Mesothelial cell of epicardium (in vitro differentiated cells): ENCODE measurements around the gene PAX8. TPM values are rescaled to one million over a fixed set of nuclear protein-coding genes. Genes with fewer than 3 reads are reported as not detected.

Experiments used
- DNase-seq, 2 experiments: peaks; one replicate each; pipeline ENCODE4 v3.0.0; 2021; ENCODE audit warnings: low spot score in 2 of 2; ENCODE audit not compliant: unreplicated experiment in 2 of 2
- H3K27ac Mint-ChIP-seq: 2 replicates; pipeline ENCODE4 v1.8.0; 2021; ENCODE audit warnings: mixed read lengths
- H3K27me3 Mint-ChIP-seq: 2 replicates; pipeline ENCODE4 v1.8.0; 2021; ENCODE audit warnings: low read depth, mixed read lengths
- H3K36me3 Mint-ChIP-seq: 2 replicates; pipeline ENCODE4 v1.8.0; 2021; ENCODE audit warnings: mixed read lengths
- H3K4me1 Mint-ChIP-seq: 2 replicates; pipeline ENCODE4 v1.8.0; 2021; ENCODE audit warnings: mixed read lengths
- H3K4me3 Mint-ChIP-seq: 2 replicates; pipeline ENCODE4 v1.8.0; 2021; ENCODE audit warnings: mild to moderate bottlenecking, moderate library complexity, mixed read lengths
- H3K9me3 Mint-ChIP-seq: 2 replicates; pipeline ENCODE4 v1.8.0; 2021; ENCODE audit warnings: mixed read lengths
- total RNA-seq: library from RNA; stranded (reverse); gene quantifications from 3 replicates; pipeline ENCODE4 v1.2.1, GENCODE V29; 2021
- TF ChIP-seq, protein P1 (sequence below): fragments of 200-600 bp; sonication (generic); IDR thresholded peaks from one replicate; pipeline ENCODE4 v1.5.0; 2021; ENCODE audit warnings: antibody characterized with exemption; ENCODE audit not compliant: unreplicated experiment

The PAX8 gene
- total RNA-seq, 1 donor from 2014 or later: 0.13 TPM

DNA sequence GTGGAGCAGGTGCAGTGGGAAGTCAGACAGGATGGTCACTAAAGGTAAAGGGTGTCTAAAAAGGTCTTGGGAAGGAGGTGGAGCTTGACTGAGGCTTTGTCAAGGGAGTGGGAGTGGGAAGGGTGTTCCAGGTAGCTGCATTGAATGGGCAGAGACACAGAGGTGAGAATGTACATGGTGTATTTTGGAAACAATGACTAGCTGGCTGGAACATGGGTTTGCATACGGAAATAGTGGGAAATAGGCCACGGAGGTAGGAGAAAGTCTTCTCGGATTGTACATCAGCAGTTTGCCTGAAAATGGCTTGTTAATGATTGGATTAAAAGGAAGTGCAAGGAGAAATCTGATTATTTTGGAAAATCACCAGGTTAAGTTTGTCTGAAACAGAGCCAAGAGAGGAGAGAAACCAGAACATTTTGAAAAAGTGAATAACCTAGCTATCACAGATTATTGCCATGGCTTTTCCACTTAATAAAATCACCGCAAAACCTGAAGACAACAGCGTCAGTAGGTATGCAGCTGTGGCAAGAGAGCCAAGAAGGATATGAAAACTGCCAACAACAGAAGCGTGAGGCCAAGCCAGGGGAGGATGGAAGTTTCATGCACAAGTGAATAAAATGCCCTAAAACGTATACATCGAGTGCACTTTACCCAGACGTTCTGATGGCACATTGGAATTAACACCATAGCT is 13.9 kb downstream of the PAX8 start:
- H3K4me1 Mint-ChIP-seq: no peaks in the 10 kb centered on the region
- no peak overlapping the region for H3K4me3 Mint-ChIP-seq
- TF ChIP-seq, protein P1, sequence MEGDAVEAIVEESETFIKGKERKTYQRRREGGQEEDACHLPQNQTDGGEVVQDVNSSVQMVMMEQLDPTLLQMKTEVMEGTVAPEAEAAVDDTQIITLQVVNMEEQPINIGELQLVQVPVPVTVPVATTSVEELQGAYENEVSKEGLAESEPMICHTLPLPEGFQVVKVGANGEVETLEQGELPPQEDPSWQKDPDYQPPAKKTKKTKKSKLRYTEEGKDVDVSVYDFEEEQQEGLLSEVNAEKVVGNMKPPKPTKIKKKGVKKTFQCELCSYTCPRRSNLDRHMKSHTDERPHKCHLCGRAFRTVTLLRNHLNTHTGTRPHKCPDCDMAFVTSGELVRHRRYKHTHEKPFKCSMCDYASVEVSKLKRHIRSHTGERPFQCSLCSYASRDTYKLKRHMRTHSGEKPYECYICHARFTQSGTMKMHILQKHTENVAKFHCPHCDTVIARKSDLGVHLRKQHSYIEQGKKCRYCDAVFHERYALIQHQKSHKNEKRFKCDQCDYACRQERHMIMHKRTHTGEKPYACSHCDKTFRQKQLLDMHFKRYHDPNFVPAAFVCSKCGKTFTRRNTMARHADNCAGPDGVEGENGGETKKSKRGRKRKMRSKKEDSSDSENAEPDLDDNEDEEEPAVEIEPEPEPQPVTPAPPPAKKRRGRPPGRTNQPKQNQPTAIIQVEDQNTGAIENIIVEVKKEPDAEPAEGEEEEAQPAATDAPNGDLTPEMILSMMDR: no peak
- H3K27ac Mint-ChIP-seq: no peak overlapping the region
- DNase-seq: no peak
- no peaks in the 10 kb centered on the region for H3K9me3 Mint-ChIP-seq
- H3K36me3 Mint-ChIP-seq: no peaks in the 10 kb centered on the region
- H3K27me3 Mint-ChIP-seq: peaks cover 99% of the 10 kb centered on the region

DNA sequence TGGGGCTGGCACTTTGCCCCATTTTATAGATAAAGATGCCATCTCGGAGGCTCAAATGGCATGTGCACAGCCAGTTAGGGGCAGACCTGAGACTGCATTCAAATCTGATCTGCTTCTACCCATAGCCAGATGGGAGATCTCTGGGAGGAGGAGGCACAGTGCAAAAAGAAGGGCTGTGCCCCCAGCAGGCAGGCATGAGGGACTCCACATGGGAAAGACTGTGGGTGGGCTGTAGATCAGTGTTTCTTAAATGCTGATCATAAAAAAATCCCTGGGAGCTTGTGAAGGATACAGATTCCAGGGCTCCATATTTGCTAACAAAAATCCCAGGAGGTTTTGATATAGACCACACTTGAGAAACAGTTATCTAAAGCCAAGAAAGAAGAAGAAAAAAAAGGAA is 15.2 kb downstream of the PAX8 start:
- H3K9me3 Mint-ChIP-seq: no peaks in the 10 kb centered on the region
- no peak for DNase-seq
- H3K27me3 Mint-ChIP-seq: peaks cover 96% of the 10 kb centered on the region
- no peak overlapping the region for H3K4me3 Mint-ChIP-seq
- H3K4me1 Mint-ChIP-seq: no peaks in the 10 kb centered on the region
- no peak overlapping the region for H3K27ac Mint-ChIP-seq
- H3K36me3 Mint-ChIP-seq: no peaks in the 10 kb centered on the region
- TF ChIP-seq, protein P1: no peak

DNA sequence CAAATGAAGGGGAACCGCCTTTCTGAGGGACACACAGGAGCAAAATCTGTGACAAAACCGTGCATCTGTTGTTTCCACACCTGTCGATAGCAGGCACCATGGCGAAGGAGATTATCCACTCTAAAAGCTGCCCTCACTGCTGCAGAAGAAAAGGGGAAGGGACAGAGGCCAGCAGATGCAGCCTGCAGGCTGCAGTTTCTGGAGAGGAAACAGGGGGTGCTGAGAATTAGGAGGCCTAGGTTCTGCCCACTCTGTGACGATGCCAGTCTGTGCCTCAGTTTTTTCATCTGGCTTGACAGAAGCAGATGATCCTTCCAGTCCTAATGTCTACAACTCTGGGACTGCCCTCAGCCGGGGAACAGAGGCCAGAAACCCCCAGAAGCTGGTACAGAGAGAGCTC is 17.7 kb downstream of the PAX8 start:
- TF ChIP-seq, protein P1: no peak
- H3K27ac Mint-ChIP-seq: no peak overlapping the region
- H3K4me3 Mint-ChIP-seq: no peak overlapping the region
- H3K9me3 Mint-ChIP-seq: no peaks in the 10 kb centered on the region
- H3K4me1 Mint-ChIP-seq: no peaks in the 10 kb centered on the region
- no peak for DNase-seq
- H3K27me3 Mint-ChIP-seq: peaks cover 94% of the 10 kb centered on the region
- no peaks in the 10 kb centered on the region for H3K36me3 Mint-ChIP-seq

DNA sequence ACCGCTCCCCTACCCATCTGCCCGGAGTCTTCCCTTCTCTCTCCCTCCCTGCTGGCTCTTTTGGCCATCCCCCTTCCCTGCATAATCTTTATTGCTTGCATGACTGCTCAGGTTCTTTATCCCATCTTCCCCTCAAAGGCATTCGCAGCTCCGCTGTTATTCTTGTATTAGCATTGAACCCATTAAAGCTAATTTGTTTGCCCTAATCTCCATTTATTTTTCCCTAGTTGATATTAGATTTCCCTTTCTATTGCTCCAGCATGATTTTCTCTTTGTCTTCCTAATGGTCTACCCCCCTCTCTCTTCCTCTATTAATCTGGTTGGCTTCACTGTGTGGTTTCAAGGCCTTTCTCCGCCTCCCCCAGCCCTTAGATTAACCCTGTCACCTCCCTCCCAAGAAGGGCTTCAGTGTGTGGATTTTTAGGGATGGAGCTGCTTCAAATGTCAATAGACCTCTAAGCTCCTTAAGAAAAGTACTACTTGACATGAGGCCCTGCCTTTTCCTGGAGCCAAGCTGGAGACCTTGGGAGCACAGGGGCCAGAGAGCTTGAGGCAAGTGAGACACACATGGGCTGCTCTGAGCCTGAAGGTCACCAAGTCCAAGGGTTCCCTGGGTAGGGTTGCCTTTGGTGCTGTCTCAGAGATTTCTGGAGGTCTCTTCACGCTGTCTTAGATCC is 20.1 kb downstream of the PAX8 start:
- Mint-ChIP-seq H3K27ac (no peak overlapping the region), H3K4me3 (no peak overlapping the region), H3K27me3 (peaks cover 94% of the 10 kb centered on the region), H3K4me1 (no peaks in the 10 kb centered on the region), H3K36me3 (no peaks in the 10 kb centered on the region), H3K9me3 (no peaks in the 10 kb centered on the region)
- TF ChIP-seq, protein P1: no peak
- no peak for DNase-seq

DNA sequence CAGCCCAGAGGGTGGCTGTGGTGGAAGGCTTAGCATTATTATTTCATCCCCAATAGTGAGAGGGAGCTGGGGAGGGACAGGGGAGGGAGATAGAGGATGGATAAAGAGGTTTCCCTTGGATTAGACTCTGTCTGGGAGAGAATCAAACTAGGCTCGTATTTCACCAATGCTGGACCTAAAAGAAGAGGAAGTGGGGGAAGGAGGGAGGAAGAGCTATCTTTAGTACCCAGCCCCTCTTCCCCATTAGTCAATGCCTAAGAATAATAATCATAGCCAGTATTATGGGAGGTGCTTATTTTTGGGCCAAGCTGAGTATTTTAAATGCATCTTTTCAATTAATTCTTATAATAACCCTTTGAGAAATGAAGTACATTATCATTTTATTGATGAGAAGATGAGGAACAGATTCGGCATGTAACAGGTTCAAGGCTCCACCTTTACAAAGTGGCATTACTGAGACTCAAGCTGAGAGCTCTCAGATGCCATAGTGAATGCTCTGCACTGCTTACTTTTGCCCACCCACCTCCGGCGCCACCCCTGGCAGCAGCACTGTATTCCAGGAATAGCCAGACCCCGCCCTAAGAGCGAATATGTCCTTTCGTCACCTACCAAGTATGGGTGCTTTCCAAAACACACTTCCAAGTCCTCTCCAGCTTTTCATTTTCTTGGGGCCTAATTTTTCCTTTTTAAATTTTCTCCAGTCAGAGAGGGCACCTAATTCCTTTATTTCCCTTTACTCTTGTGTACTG is 21.0 kb downstream of the PAX8 start:
- Mint-ChIP-seq H3K4me1 (no peaks in the 10 kb centered on the region), H3K27me3 (peaks cover 94% of the 10 kb centered on the region), H3K9me3 (no peaks in the 10 kb centered on the region), H3K4me3 (no peak overlapping the region), H3K27ac (no peak overlapping the region), H3K36me3 (no peaks in the 10 kb centered on the region)
- DNase-seq: no peak
- TF ChIP-seq, protein P1: no peak
